HepG2 (cell line): Measurements from ENCODE around the gene FAM234A. TPM values are rescaled to one million over a fixed set of nuclear protein-coding genes. Genes with fewer than 3 reads are reported as not detected.

Source experiments
- FOXA1 ChIP-seq, 2 experiments: fragments of 450-650 bp in 1 of 2; sonication (generic) in 1 of 2; formaldehyde crosslinking in 1 of 2; IDR thresholded peaks; 2 replicates each; pipeline versions ENCODE4 v1.4.0 to v1.6.1; 2016 to 2020; ENCODE audit warnings: missing genetic modification reagents in 1 of 2
- KIAA2018 ChIP-seq: sonication (generic); formaldehyde crosslinking; IDR thresholded peaks from 2 replicates; pipeline ENCODE4 v1.5.0; 2020; ENCODE audit warnings: mild to moderate bottlenecking, missing genetic modification reagents, borderline replicate concordance
- MLLT10 ChIP-seq: sonication (generic); formaldehyde crosslinking; IDR thresholded peaks from 2 replicates; pipeline ENCODE4 v1.4.0; 2020; ENCODE audit warnings: missing genetic modification reagents
- MTF1 ChIP-seq: sonication (generic); formaldehyde crosslinking; IDR thresholded peaks from 2 replicates; pipeline ENCODE4 v1.5.0; 2020; ENCODE audit warnings: missing genetic modification reagents
- NR2F2 ChIP-seq: IDR thresholded peaks from 2 replicates; pipeline ENCODE4 v1.6.1; 2012; ENCODE audit warnings: low read depth, inconsistent platforms, borderline replicate concordance
- RCOR2 ChIP-seq: IDR thresholded peaks from 2 replicates; pipeline ENCODE4 v1.6.1; 2016; ENCODE audit warnings: missing biosample characterization, missing genetic modification reagents
- RXRB ChIP-seq: IDR thresholded peaks from 2 replicates; pipeline ENCODE4 v1.6.1; 2016; ENCODE audit warnings: borderline replicate concordance, missing genetic modification reagents, missing compliant biosample characterization
- ZNF513 ChIP-seq: sonication (generic); formaldehyde crosslinking; conservative IDR thresholded peaks from 2 replicates; pipeline ENCODE4 v1.5.0; 2020; ENCODE audit warnings: missing genetic modification reagents
- ZNF724P ChIP-seq: sonication (generic); formaldehyde crosslinking; IDR thresholded peaks from 2 replicates; pipeline ENCODE4 v1.8.0; 2022; ENCODE audit warnings: missing genetic modification reagents, borderline replicate concordance
- ZNF737 ChIP-seq: sonication (generic); formaldehyde crosslinking; IDR thresholded peaks from 2 replicates; pipeline ENCODE4 v1.5.0; 2020; ENCODE audit warnings: missing genetic modification reagents, mild to moderate bottlenecking, borderline replicate concordance
- polyA plus RNA-seq, 8 experiments: library from polyadenylated mRNA; depleted of rRNA in 3 of 8; stranded (reverse) in 7 of 8; unstranded in 1 of 8; fragments of >200 nt; fragmentation: Illumina TruSeq in 4 of 8; extraction: Trizol in 4 of 8; gene quantifications; 2 replicates each; pipeline versions ENCODE4 v1.2.1 to v1.2.3, GENCODE V29; 2011 to 2016; ENCODE audit warnings: low read depth in 4 of 8, missing spikeins in 1 of 8, mixed read lengths in 1 of 8; ENCODE audit not compliant: insufficient read depth in 1 of 8
- total RNA-seq, 5 experiments: library from RNA; depleted of rRNA; stranded (reverse); fragments of >200 nt; fragmentation: Illumina TruSeq; extraction: Trizol; gene quantifications; 2 replicates each; pipeline ENCODE4 v1.2.3, GENCODE V29; 2016; ENCODE audit warnings: low read depth in 1 of 5
- TF ChIP-seq, protein P1 (sequence below): sonication (generic); formaldehyde crosslinking; IDR thresholded peaks from 2 replicates; pipeline ENCODE4 v1.8.0; 2022; ENCODE audit warnings: mild to moderate bottlenecking, missing genetic modification reagents, moderate library complexity

The FAM234A gene
- total and polyA plus RNA-seq, 2 of the 13 experiments (the other 11 are each of a cell fraction or from before 2014, with no cell fraction given) = 29.2 to 34.4 TPM

GRCh38 chr16:272633-273546 lies 38.3 kb downstream of the FAM234A start (continued):
- TF ChIP-seq KIAA2018 (CRISPR knock-in tag) (no peak), RXRB (no peak), MTF1 (no peak), ZNF737 (CRISPR knock-in tag) (no peak), RCOR2 (CRISPR knock-in tag) (no peak), ZNF724P (CRISPR knock-in tag) (no peak), MLLT10 (CRISPR knock-in tag) (no peak), NR2F2 (no peak), ZNF513 (CRISPR knock-in tag) (no peak), FOXA1 (IDR thresholded peaks at IDR 0.05) (no peak), FOXA1 (CRISPR knock-in tag; IDR thresholded peaks at IDR 0.05) (no peak)
- TF ChIP-seq, protein P1, sequence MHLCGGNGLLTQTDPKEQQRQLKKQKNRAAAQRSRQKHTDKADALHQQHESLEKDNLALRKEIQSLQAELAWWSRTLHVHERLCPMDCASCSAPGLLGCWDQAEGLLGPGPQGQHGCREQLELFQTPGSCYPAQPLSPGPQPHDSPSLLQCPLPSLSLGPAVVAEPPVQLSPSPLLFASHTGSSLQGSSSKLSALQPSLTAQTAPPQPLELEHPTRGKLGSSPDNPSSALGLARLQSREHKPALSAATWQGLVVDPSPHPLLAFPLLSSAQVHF (CRISPR knock-in tag) = no peak
